ENCODE measurements around the gene PTPN2.
"Not testable (repeated sequence)": the region's sequence is repeated elsewhere in the genome, so short reads cannot be mapped to it uniquely, and the experiment has no call there.

PTPN2 gene

DNA sequence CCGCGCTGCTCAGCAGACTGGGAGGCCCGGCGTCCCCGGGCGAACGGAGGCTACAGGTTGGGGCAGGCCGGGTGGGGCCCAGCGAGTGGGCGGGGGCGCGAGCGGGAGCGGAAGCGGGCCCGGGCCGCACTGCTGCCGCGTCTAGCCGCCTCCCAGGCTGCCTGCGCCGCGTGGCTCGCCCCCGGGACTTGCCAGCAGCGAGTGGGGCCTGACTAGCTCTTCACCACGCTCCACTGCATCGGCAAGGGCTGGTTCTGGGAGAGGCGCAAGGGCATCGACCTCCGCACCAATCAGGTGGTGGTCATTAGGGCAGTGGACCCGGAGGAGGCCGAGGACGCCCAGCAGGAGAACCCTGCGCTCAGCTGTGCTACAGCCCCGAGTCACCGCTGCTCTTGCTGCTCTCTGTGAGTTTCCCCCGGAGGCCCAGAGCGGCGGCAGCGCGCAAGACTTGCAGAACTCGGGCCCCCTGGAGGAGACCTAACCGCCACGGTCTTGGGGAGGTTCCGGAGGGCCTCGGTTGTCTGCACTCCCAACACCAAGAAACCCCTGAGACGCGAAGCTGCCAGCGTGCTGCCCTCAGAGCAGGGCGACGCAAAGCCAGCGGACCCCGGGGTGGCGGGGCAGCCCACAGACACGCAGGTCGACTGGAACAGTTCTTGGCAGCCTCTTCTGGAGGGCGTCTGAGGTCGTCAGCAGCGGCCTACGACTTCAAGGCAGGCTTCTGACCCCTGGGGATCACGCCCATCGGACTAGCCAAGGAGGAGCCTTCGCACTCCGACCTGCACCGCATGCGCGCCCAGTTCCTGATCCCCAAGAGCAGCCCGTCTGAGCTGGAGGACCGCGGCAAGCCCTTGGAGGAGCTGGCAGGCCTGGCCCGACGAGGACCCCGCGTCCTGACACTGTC, 27.2 kb upstream of the PTPN2 start:
- H3K27ac ChIP-seq (ENCODE audit: low read depth, low read length): no peak overlapping the region
- H3K9ac ChIP-seq (ENCODE audit: low read length): no peak overlapping the region
- peaks cover 15% of the 10 kb centered on the region; the same call in 1 of the 2 replicates for H3K27me3 ChIP-seq (ENCODE audit: control insufficient read depth, insufficient read depth, low read length)
- H3K4me3 ChIP-seq (ENCODE audit: low read depth, low read length): peak overlapping the region; percentile 35; the same call in 1 of the 2 replicates
- no peaks in the 10 kb centered on the region for H3K9me3 ChIP-seq (ENCODE audit: control insufficient read depth, insufficient read depth, low read depth, low read length)
- no peaks in the 10 kb centered on the region for H3K4me1 ChIP-seq (ENCODE audit: control insufficient read depth, insufficient read depth, low read length)
- H3K36me3 ChIP-seq (ENCODE audit: control insufficient read depth, insufficient read depth, low read length): no peaks in the 10 kb centered on the region

DNA sequence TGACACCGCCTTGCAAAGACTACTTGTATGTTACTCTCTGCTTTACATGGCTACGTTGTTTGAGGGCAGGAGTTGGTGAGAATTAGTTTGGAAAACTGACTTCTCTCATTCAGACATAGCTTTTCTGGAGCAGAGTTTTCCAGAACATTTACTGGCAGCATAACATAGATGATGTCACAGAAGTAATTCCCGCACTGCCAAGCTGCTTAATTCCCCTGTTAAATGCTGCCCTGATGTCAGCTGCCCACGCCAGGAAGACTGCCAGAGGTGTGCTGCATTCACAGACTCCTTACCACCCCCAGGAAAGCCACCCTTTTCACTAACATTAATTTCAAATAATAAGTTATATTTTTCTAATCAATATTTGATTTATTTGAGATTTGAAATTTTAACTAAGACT, 24.7 kb upstream of the PTPN2 start:
- no peaks in the 10 kb centered on the region for H3K36me3 ChIP-seq (ENCODE audit: control insufficient read depth, insufficient read depth, low read length)
- no peak overlapping the region for H3K4me3 ChIP-seq (ENCODE audit: low read depth, low read length)
- H3K9ac ChIP-seq (ENCODE audit: low read length): no peak overlapping the region
- peaks cover 15% of the 10 kb centered on the region; the same call in 1 of the 2 replicates for H3K27me3 ChIP-seq (ENCODE audit: control insufficient read depth, insufficient read depth, low read length)
- H3K27ac ChIP-seq (ENCODE audit: low read depth, low read length): no peak overlapping the region
- H3K9me3 ChIP-seq (ENCODE audit: control insufficient read depth, insufficient read depth, low read depth, low read length): no peaks in the 10 kb centered on the region
- H3K4me1 ChIP-seq (ENCODE audit: control insufficient read depth, insufficient read depth, low read length): no peaks in the 10 kb centered on the region

DNA sequence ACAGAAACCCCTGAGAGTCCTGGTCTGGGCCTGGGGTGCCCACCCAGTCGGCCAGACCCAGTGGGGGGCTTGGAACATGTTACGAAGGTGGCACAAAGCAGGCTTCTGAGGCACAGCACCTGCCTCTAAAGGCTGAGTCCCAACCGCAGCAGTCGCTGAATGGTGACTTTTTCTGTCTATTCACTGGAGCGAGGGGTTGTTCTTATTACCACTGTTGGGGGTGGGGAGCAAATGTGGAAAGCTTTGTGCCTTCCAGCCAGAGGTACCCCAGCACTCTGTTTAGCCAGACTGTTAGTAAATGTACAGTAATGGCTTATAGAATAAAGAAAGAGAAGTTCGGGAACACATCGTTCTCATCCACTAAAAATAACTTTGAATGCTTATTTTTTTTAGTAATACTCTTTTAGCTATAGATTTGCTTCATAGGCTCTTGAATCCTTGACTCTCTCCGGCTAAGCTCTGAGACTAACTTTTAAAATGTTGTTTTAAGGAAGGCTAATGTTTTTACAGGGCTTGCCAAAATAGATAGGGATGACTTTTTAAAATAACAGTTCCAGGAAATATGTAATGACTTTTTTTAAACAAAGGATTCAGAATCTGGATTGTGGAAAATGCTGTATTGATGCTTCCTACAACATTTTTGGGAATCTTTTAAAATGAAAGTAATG, 23.4 kb upstream of the PTPN2 start:
- H3K36me3 ChIP-seq (ENCODE audit: control insufficient read depth, insufficient read depth, low read length): no peaks in the 10 kb centered on the region
- no peak overlapping the region for H3K27ac ChIP-seq (ENCODE audit: low read depth, low read length)
- H3K4me3 ChIP-seq (ENCODE audit: low read depth, low read length): no peak overlapping the region
- H3K9ac ChIP-seq (ENCODE audit: low read length): no peak overlapping the region
- H3K9me3 ChIP-seq (ENCODE audit: control insufficient read depth, insufficient read depth, low read depth, low read length): no peaks in the 10 kb centered on the region
- H3K27me3 ChIP-seq (ENCODE audit: control insufficient read depth, insufficient read depth, low read length): peaks cover 15% of the 10 kb centered on the region; the same call in 1 of the 2 replicates
- H3K4me1 ChIP-seq (ENCODE audit: control insufficient read depth, insufficient read depth, low read length): no peaks in the 10 kb centered on the region

DNA sequence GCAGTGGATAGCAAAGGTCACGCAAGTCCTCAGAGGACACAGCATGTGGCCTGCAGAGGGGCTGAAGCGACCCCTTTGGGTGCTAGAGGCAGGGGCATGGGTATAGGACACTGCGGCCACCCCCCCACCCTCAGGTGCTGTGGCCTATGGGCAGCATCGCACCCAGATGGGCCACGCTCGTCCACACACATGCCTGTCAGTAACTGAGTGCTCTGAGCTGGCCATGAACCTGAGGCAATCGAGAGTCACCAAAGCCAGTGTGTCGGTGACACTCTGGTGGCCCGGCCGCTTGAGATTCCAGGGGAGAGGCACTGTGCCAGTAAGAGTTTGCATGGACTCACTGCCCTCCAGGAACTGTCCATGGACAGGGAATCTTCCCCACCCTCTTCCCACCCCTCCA, 22.7 kb upstream of the PTPN2 start:
- Histone ChIP-seq H3K9ac (ENCODE audit: low read length) (no peak overlapping the region), H3K27ac (ENCODE audit: low read depth, low read length) (no peak overlapping the region), H3K4me3 (ENCODE audit: low read depth, low read length) (no peak overlapping the region)

DNA sequence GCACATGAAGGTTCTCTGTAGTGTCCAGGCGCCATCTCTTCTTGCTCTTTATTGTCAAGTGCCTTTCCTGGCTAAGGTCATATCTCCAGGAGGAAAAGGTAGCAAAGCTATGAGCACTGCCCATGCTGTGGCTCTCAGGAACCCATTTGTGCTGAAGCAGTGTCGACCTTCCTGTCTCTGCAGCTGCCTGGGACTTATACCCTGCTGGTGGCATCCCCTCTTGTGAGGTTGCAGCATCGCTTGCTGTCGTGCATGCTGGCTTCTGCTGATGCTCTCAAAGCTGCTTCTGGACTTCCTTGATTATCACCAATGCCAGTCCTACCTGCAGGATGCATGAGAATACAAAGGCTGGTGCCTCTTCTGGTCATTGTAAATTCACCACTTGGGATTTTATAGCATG, 22.1 kb upstream of the PTPN2 start:
- Histone ChIP-seq H3K9me3 (ENCODE audit: control insufficient read depth, insufficient read depth, low read depth, low read length) (no peaks in the 10 kb centered on the region), H3K4me3 (ENCODE audit: low read depth, low read length) (no peak overlapping the region), H3K9ac (ENCODE audit: low read length) (no peak overlapping the region), H3K27ac (ENCODE audit: low read depth, low read length) (no peak overlapping the region), H3K4me1 (ENCODE audit: control insufficient read depth, insufficient read depth, low read length) (no peaks in the 10 kb centered on the region), H3K36me3 (ENCODE audit: control insufficient read depth, insufficient read depth, low read length) (no peaks in the 10 kb centered on the region), H3K27me3 (ENCODE audit: control insufficient read depth, insufficient read depth, low read length) (peaks cover 2% of the 10 kb centered on the region; the same call in 1 of the 2 replicates)

More for the DNA sequence above, 22.7 kb upstream of the PTPN2 start:
- H3K9me3 ChIP-seq (ENCODE audit: control insufficient read depth, insufficient read depth, low read depth, low read length): no peaks in the 10 kb centered on the region
- no peaks in the 10 kb centered on the region for H3K4me1 ChIP-seq (ENCODE audit: control insufficient read depth, insufficient read depth, low read length)
- peaks cover 8% of the 10 kb centered on the region; the same call in 1 of the 2 replicates for H3K27me3 ChIP-seq (ENCODE audit: control insufficient read depth, insufficient read depth, low read length)
- no peaks in the 10 kb centered on the region for H3K36me3 ChIP-seq (ENCODE audit: control insufficient read depth, insufficient read depth, low read length)

DNA sequence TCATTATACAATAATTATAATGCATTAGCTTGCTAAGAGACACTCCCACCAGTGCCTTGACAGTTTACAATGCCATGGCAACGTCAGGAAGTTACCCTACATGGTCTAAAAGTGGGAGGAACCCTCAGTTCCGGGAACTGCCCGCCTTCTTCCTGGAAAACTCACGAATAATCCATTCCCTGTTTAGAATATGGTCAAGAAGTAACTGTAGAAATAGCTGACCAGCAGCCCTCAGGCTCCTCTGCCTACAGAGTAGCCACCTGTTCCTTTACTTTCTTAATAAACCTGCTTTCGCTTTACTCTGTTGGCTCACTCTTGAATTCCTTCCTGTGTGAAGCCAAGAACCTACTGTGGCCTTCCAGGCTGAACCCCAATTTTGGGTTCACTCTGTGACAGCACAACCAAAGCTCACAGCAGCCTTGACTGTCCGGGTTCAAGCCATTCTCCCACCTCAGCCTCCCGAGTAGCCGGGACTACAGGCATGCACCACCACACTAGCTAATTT, 20.0 kb upstream of the PTPN2 start:
- Histone ChIP-seq H3K27me3 (ENCODE audit: control insufficient read depth, insufficient read depth, low read length) (no peaks in the 10 kb centered on the region), H3K4me3 (ENCODE audit: low read depth, low read length) (no peak overlapping the region), H3K27ac (ENCODE audit: low read depth, low read length) (no peak overlapping the region), H3K9ac (ENCODE audit: low read length) (no peak overlapping the region), H3K4me1 (ENCODE audit: control insufficient read depth, insufficient read depth, low read length) (no peaks in the 10 kb centered on the region), H3K36me3 (ENCODE audit: control insufficient read depth, insufficient read depth, low read length) (no peaks in the 10 kb centered on the region), H3K9me3 (ENCODE audit: control insufficient read depth, insufficient read depth, low read depth, low read length) (no peaks in the 10 kb centered on the region)

DNA sequence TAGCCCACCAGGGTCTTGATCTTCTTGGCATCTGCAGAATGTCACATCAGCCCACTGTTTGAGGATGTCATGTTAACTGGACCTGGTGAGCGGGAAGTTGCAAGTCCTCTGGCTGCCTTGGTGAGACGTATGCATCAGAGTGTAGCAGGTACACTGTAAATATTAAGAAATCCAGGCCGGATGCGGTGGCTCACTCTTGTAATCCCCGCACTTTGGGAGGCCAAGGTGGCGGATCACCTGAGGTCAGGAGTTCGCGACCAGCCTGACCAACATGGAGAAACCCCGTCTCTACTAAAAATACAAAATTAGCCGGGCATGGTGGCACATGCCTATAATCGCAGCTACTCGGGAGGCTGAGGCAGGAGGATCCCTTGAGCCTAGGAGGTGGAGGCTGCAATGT, 17.2 kb upstream of the PTPN2 start:
- not testable (repeated sequence) for H3K4me1 ChIP-seq (ENCODE audit: control insufficient read depth, insufficient read depth, low read length); H3K27me3 ChIP-seq (ENCODE audit: control insufficient read depth, insufficient read depth, low read length); H3K9ac ChIP-seq (ENCODE audit: low read length); H3K9me3 ChIP-seq (ENCODE audit: control insufficient read depth, insufficient read depth, low read depth, low read length); H3K4me3 ChIP-seq (ENCODE audit: low read depth, low read length); H3K27ac ChIP-seq (ENCODE audit: low read depth, low read length); H3K36me3 ChIP-seq (ENCODE audit: control insufficient read depth, insufficient read depth, low read length)

DNA sequence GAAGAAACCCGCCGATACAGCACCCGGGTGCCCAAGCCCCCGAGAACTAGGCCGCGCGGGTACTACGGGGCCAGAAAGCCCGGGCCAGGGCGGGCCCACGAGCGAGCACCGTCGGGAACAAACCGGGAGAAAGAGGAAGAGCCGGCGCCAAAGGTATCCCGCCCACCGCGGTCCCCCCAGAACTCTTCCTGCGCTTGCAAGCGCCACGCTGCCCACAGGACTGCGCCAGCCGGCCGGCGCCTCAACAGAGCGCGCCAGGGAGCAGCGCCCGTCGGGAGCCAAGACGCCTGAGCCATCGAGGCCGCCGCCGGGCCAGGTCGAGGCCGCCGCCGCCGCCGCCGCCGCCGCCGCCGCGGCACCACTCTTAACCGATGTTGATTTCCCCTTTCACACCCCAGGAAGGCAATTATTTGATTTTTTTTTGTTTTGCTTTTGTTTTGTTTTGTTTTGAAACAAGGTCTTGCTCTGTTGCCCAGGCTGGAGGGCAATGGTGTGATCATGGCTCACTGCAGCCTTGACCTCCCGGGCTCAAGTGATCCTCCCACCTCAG, 12.8 kb upstream of the PTPN2 start:
- not testable (repeated sequence) for H3K9me3 ChIP-seq (ENCODE audit: control insufficient read depth, insufficient read depth, low read depth, low read length); H3K27ac ChIP-seq (ENCODE audit: low read depth, low read length); H3K27me3 ChIP-seq (ENCODE audit: control insufficient read depth, insufficient read depth, low read length); H3K36me3 ChIP-seq (ENCODE audit: control insufficient read depth, insufficient read depth, low read length); H3K9ac ChIP-seq (ENCODE audit: low read length); H3K4me1 ChIP-seq (ENCODE audit: control insufficient read depth, insufficient read depth, low read length); H3K4me3 ChIP-seq (ENCODE audit: low read depth, low read length)

DNA sequence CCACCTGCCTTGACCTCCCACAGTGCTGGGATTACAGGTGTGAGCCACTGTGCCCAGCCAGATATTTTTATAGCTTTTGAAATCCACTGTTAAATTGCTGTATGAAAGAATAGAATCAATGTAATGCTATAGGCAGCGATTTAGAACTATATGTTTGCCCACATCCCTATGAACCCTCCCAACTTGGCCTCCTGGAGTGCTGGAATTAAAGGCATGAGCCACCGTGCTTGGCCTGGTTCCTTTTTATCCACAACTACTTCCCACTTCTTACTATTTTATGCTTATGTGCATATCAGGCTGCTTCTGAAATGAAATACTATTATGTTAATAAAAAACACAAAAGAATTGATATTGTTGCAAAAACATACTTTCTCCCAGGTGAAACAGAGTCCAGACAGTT, 11.6 kb upstream of the PTPN2 start:
- Histone ChIP-seq H3K9me3 (ENCODE audit: control insufficient read depth, insufficient read depth, low read depth, low read length) (peaks cover 5% of the 10 kb centered on the region; the same call in 1 of the 2 replicates), H3K9ac (ENCODE audit: low read length) (no peak overlapping the region), H3K36me3 (ENCODE audit: control insufficient read depth, insufficient read depth, low read length) (no peaks in the 10 kb centered on the region), H3K4me1 (ENCODE audit: control insufficient read depth, insufficient read depth, low read length) (no peaks in the 10 kb centered on the region), H3K27me3 (ENCODE audit: control insufficient read depth, insufficient read depth, low read length) (no peaks in the 10 kb centered on the region), H3K27ac (ENCODE audit: low read depth, low read length) (no peak overlapping the region), H3K4me3 (ENCODE audit: low read depth, low read length) (no peak overlapping the region)

DNA sequence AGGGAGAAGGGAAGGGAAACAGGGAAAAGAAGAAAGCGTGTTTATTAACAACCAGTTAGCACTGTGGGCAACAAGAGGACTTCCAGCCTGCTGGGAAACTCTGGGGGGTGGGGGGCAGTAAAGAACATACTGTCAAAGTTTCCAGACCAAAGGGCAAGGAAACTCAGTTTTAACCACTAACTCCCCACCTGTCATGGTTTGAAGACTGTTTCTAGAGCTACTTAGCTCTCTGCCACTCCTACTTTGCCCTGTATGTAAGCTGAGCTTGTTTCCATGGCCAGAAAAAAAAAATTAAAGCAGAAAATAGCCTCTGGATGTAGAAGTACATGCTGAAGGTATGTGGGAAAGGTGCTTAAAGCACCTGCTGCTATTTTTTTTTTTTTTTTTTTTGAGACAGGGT, 11.0 kb upstream of the PTPN2 start:
- Histone ChIP-seq H3K27ac (ENCODE audit: low read depth, low read length) (no peak overlapping the region), H3K4me3 (ENCODE audit: low read depth, low read length) (no peak overlapping the region), H3K4me1 (ENCODE audit: control insufficient read depth, insufficient read depth, low read length) (no peaks in the 10 kb centered on the region), H3K27me3 (ENCODE audit: control insufficient read depth, insufficient read depth, low read length) (no peaks in the 10 kb centered on the region), H3K36me3 (ENCODE audit: control insufficient read depth, insufficient read depth, low read length) (no peaks in the 10 kb centered on the region), H3K9ac (ENCODE audit: low read length) (no peak overlapping the region), H3K9me3 (ENCODE audit: control insufficient read depth, insufficient read depth, low read depth, low read length) (peaks cover 8% of the 10 kb centered on the region; the same call in 1 of the 2 replicates)

DNA sequence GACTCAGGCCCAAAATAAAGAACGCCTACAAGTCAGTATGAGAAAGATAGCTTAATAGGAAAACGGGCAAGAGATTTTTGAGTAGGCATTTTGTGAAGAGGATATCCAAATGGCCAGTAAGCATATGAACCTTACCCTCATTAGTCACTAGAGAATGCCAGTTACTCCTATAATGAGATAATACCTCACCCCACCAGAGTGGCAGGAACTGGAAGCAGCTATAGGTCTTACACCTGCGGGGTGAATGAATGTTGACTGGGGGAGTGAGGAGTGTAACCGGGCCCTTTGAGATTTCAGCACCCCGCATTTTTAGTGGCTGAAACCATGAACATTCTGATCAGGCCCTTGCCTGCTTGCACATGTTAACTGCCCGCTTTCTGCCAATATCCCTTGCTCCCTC, 7.5 kb upstream of the PTPN2 start:
- no peak overlapping the region for H3K4me3 ChIP-seq (ENCODE audit: low read depth, low read length)
- no peaks in the 10 kb centered on the region for H3K27me3 ChIP-seq (ENCODE audit: control insufficient read depth, insufficient read depth, low read length)
- peaks cover 10% of the 10 kb centered on the region; the same call in 1 of the 2 replicates for H3K9me3 ChIP-seq (ENCODE audit: control insufficient read depth, insufficient read depth, low read depth, low read length)
- no peaks in the 10 kb centered on the region for H3K4me1 ChIP-seq (ENCODE audit: control insufficient read depth, insufficient read depth, low read length)
- H3K9ac ChIP-seq (ENCODE audit: low read length): no peak overlapping the region
- no peak overlapping the region for H3K27ac ChIP-seq (ENCODE audit: low read depth, low read length)
- no peaks in the 10 kb centered on the region for H3K36me3 ChIP-seq (ENCODE audit: control insufficient read depth, insufficient read depth, low read length)
